ENCODE results near the gene PLEKHG2. TPM values are rescaled to one million over a fixed set of nuclear protein-coding genes. Genes with fewer than 3 reads are reported as not detected.

PLEKHG2 gene
- total and polyA plus RNA-seq, 9 of the 15 experiments (the other 6 are each of a cell fraction or from before 2014, with no cell fraction given) = 0.98 to 45.7 (median 9.8) TPM

GRCh38 chr19:39406656-39407409 is 5.6 kb upstream of the PLEKHG2 start, which contains the start of gene ZFP36 (continued):
- TF ChIP-seq ELF2 (CRISPR knock-in tag; IDR thresholded peaks at IDR 0.05) = peak; percentile 65; the same call in 1 of the 2 replicates
- TF ChIP-seq ZNF124 (CRISPR knock-in tag; IDR thresholded peaks at IDR 0.05) = no peak
- TF ChIP-seq ZNF253 (CRISPR knock-in tag; conservative IDR thresholded peaks at IDR 0.05) = no peak
- no peak; the same call in 1 of the 2 replicates for TF ChIP-seq ZBTB2 (IDR thresholded peaks at IDR 0.05)
- TF ChIP-seq SAFB (IDR thresholded peaks at IDR 0.05; ENCODE audit: borderline replicate concordance, low read depth, low read length) = no peak
- no peak for TF ChIP-seq NFE2 (IDR thresholded peaks at IDR 0.05; ENCODE audit: low read depth)
- peak; percentile 58; the same call in 1 of the 2 replicates for TF ChIP-seq RERE (CRISPR knock-in tag; IDR thresholded peaks at IDR 0.05; ENCODE audit: borderline replicate concordance)
- TF ChIP-seq SP1 (CRISPR knock-in tag; IDR thresholded peaks at IDR 0.05) = peak; percentile 63
- peak in 2 of 3 experiments; percentile 62 to 68 for TF ChIP-seq YY1 (IDR thresholded peaks at IDR 0.05; ENCODE audit: borderline replicate concordance in 1 of 3, control insufficient read depth in 1 of 3, extremely low read depth in 1 of 3, insufficient read depth in 3 of 3, insufficient read length in 1 of 3, insufficient replicate concordance in 2 of 3, low read depth in 1 of 3, low read length in 2 of 3)
- TF ChIP-seq IFI16 (CRISPR knock-in tag; IDR thresholded peaks at IDR 0.05) = no peak
- TF ChIP-seq ZNF140 (CRISPR knock-in tag; IDR thresholded peaks at IDR 0.05) = no peak
- TF ChIP-seq STAG1 (CRISPR knock-in tag; IDR thresholded peaks at IDR 0.05; ENCODE audit: borderline replicate concordance) = no peak
- TF ChIP-seq TRIM24 (IDR thresholded peaks at IDR 0.05) = no peak
- no peak for TF ChIP-seq CGGBP1 (CRISPR knock-in tag; IDR thresholded peaks at IDR 0.05)
- no peak for TF ChIP-seq DIDO1 (tag; IDR thresholded peaks at IDR 0.05; ENCODE audit: low read depth)
- TF ChIP-seq ARHGAP35 (IDR thresholded peaks at IDR 0.05; ENCODE audit: partially characterized antibody) = no peak
- TF ChIP-seq SIN3B (IDR thresholded peaks at IDR 0.05; ENCODE audit: low read depth) = peak; percentile 29; the same call in 1 of the 2 replicates
- TF ChIP-seq HDAC8 (tag; IDR thresholded peaks at IDR 0.05) = no peak
- TF ChIP-seq SIN3A (IDR thresholded peaks at IDR 0.05; ENCODE audit: borderline replicate concordance in 2 of 2, control insufficient read depth in 1 of 2, low read depth in 2 of 2, low read length in 2 of 2) = peak; percentile 76 to 87; a peak in 2 of 4 replicates
